Neuronal stem cell (in vitro differentiated cells): ENCODE data around the gene NME2.

Source experiments
- DNase-seq: peaks from one replicate; pipeline ENCODE4 v3.0.0-alpha.2; 2013; ENCODE audit warnings: low spot score
- H2AFZ ChIP-seq: one replicate; pipeline ENCODE4 v1.6.1; 2013; ENCODE audit warnings: mild to moderate bottlenecking, low read length, inconsistent platforms
- H2AK5ac ChIP-seq: 2 replicates; pipeline ENCODE4 v1.6.1; 2013; ENCODE audit warnings: low read depth, mild to moderate bottlenecking, inconsistent platforms, low read length, moderate library complexity, mixed read lengths
- H2BK120ac ChIP-seq: 2 replicates; pipeline ENCODE4 v1.6.1; 2013; ENCODE audit warnings: low read depth, mild to moderate bottlenecking, inconsistent platforms, low read length, moderate library complexity, mixed read lengths
- H2BK12ac ChIP-seq: one replicate; pipeline ENCODE4 v1.6.1; 2013; ENCODE audit warnings: low read length, inconsistent platforms
- H2BK15ac ChIP-seq: 2 replicates; pipeline ENCODE4 v1.6.1; 2013; ENCODE audit warnings: mild to moderate bottlenecking, low read length, inconsistent platforms, mixed read lengths
- H2BK5ac ChIP-seq: one replicate; pipeline ENCODE4 v1.6.1; 2013; ENCODE audit warnings: inconsistent platforms, mild to moderate bottlenecking, low read length, moderate library complexity
- H3K14ac ChIP-seq: one replicate; pipeline ENCODE4 v1.6.1; 2013; ENCODE audit warnings: low read length, inconsistent platforms
- H3K18ac ChIP-seq: 2 replicates; pipeline ENCODE4 v1.6.1; 2013; ENCODE audit warnings: low read length, inconsistent platforms
- H3K23ac ChIP-seq: 2 replicates; pipeline ENCODE4 v1.6.1; 2013; ENCODE audit warnings: low read depth, mild to moderate bottlenecking, mixed read lengths, low read length, inconsistent platforms; ENCODE audit not compliant: poor library complexity
- H3K27ac ChIP-seq: replicated peaks from 3 replicates; pipeline ENCODE4 v1.5.1; 2013; ENCODE audit warnings: low read length, inconsistent platforms
- H3K27me3 ChIP-seq, 3 experiments: 2 replicates each; pipeline ENCODE4 v1.6.1; 2013; ENCODE audit warnings: low read length in 3 of 3, mild to moderate bottlenecking in 2 of 3, inconsistent platforms in 1 of 3, low read depth in 1 of 3, mixed read lengths in 1 of 3, moderate library complexity in 1 of 3; ENCODE audit not compliant: control insufficient read depth in 3 of 3, insufficient read depth in 3 of 3
- H3K36me3 ChIP-seq, 2 donors: replicated peaks in 1 of 2; 2 replicates each; pipeline ENCODE4 v1.6.1; 2013; ENCODE audit warnings: low read length in 2 of 2; ENCODE audit not compliant: control insufficient read depth in 2 of 2, insufficient read depth in 2 of 2
- H3K4ac ChIP-seq: 2 replicates; pipeline ENCODE4 v1.6.1; 2013; ENCODE audit warnings: inconsistent platforms, mild to moderate bottlenecking, low read length, moderate library complexity
- H3K4me1 ChIP-seq, 2 donors: 1 replicate in 1 of 2; 2 replicates in 1 of 2; pipeline ENCODE4 v1.6.1; 2013; ENCODE audit warnings: low read length in 2 of 2, low read depth in 1 of 2; ENCODE audit not compliant: control insufficient read depth in 2 of 2, insufficient read depth in 1 of 2
- H3K4me2 ChIP-seq: one replicate; pipeline ENCODE4 v1.6.1; 2013; ENCODE audit warnings: mild to moderate bottlenecking, low read length, inconsistent platforms; ENCODE audit not compliant: insufficient read depth, poor library complexity, severe bottlenecking
- H3K4me3 ChIP-seq, 2 donors: 2 replicates each; pipeline ENCODE4 v1.5.1; 2013; ENCODE audit warnings: low read length in 2 of 2, mild to moderate bottlenecking in 2 of 2, inconsistent platforms in 1 of 2, moderate library complexity in 1 of 2
- H3K79me1 ChIP-seq: one replicate; pipeline ENCODE4 v1.6.1; 2013; ENCODE audit warnings: low read depth, mild to moderate bottlenecking, inconsistent platforms, low read length, moderate library complexity
- H3K9ac ChIP-seq: one replicate; pipeline ENCODE4 v1.6.1; 2013; ENCODE audit warnings: mild to moderate bottlenecking, low read depth, low read length, inconsistent platforms; ENCODE audit not compliant: poor library complexity
- H3K9me3 ChIP-seq, 2 donors: replicated peaks in 1 of 2; 2 replicates each; pipeline versions ENCODE3 to v1.6.1; 2013; ENCODE audit warnings: low read length in 2 of 2, mild to moderate bottlenecking in 2 of 2, inconsistent platforms in 1 of 2, low read depth in 1 of 2, mixed read lengths in 1 of 2, moderate library complexity in 1 of 2; ENCODE audit not compliant: control insufficient read depth in 2 of 2, insufficient read depth in 1 of 2
- H4K8ac ChIP-seq: one replicate; pipeline ENCODE4 v1.6.1; 2013; ENCODE audit warnings: low read depth, mild to moderate bottlenecking, inconsistent platforms, low read length, moderate library complexity
- H4K91ac ChIP-seq: one replicate; pipeline ENCODE4 v1.6.1; 2013; ENCODE audit warnings: low read length, low read depth, mild to moderate bottlenecking, inconsistent platforms; ENCODE audit not compliant: poor library complexity
- WGBS, 2 donors: extraction: QIAGEN DNeasy Blood & Tissue Kit; methylation state at CpG; one replicate each; pipeline ENCODE4 v1.1.7; 2013; ENCODE audit warnings: missing lambda C conversion rate in 2 of 2, mixed read lengths in 1 of 2; ENCODE audit not compliant: insufficient read length in 2 of 2, insufficient replicate concordance in 1 of 2; ENCODE audit errors: extremely low coverage in 2 of 2; 5-methylcytosine and 5-hydroxymethylcytosine counted together

Gene NME2

GRCh38 chr17:51189162-51189561 lies 23.0 kb downstream of the NME2 start:
- Histone ChIP-seq H3K4me2 (no peak overlapping the region), H2BK15ac (no peak overlapping the region), H3K36me3 (peaks cover 20 to 95% of the 10 kb centered on the region in 2 donors), H3K4me1 (no peaks in the 10 kb centered on the region), H2AFZ (no peak overlapping the region), H3K27ac (no peak overlapping the region), H3K23ac (no peak overlapping the region), H3K9ac (no peak overlapping the region), H4K8ac (no peak overlapping the region), H2BK5ac (no peak overlapping the region), H3K4me3 (no peak overlapping the region), H3K18ac (no peak overlapping the region), H4K91ac (no peak overlapping the region), H3K79me1 (no peaks in the 10 kb centered on the region), H3K27me3 (no peaks in the 10 kb centered on the region), H2BK12ac (no peak overlapping the region), H2BK120ac (no peak overlapping the region), H3K4ac (no peak overlapping the region), H2AK5ac (no peak overlapping the region), H3K9me3 (no peaks in the 10 kb centered on the region), H3K14ac (no peak overlapping the region)
- no peak for DNase-seq

DNA sequence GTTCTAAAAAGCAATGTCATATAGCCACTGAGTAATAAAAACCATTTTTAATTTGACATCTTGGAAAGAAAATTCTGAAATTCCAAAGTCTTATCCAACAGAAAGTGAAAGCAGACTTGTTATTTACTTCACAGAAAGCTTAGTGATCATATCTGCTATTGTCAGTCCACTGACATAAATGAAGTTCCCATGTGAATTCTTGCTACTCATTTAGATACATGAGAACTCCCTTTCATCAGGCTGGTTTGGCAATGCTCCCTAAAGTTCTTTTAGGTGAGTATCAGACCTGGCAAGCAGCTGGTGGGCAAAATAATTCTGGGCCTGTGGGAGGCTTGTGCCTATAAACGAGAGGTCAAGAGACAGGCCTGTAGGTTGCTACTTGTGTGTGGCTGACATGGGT lies 23.4 kb downstream of the NME2 start:
- Histone ChIP-seq H3K27ac (no peak overlapping the region), H2BK15ac (no peak overlapping the region), H3K18ac (no peak overlapping the region), H3K4me1 (no peaks in the 10 kb centered on the region), H3K27me3 (no peaks in the 10 kb centered on the region), H3K9ac (no peak overlapping the region), H4K8ac (no peak overlapping the region), H2AFZ (no peak overlapping the region), H4K91ac (no peak overlapping the region), H3K14ac (no peak overlapping the region), H2BK12ac (no peak overlapping the region), H3K79me1 (no peaks in the 10 kb centered on the region), H3K4me3 (no peak overlapping the region), H3K4me2 (no peak overlapping the region), H2BK5ac (no peak overlapping the region), H2BK120ac (no peak overlapping the region), H3K23ac (no peak overlapping the region), H2AK5ac (no peak overlapping the region), H3K36me3 (peaks cover 21 to 95% of the 10 kb centered on the region in 2 donors), H3K9me3 (no peaks in the 10 kb centered on the region), H3K4ac (no peak overlapping the region)
- no CpG with 5 or more reads among the region's 1 CpG for WGBS, 2 donors
- DNase-seq, result no peak

GRCh38 chr17:51191895-51192294 lies 25.7 kb downstream of the NME2 start:
- Histone ChIP-seq H3K36me3 (peaks cover 22 to 93% of the 10 kb centered on the region in 2 donors), H2AFZ (no peak overlapping the region)

DNA sequence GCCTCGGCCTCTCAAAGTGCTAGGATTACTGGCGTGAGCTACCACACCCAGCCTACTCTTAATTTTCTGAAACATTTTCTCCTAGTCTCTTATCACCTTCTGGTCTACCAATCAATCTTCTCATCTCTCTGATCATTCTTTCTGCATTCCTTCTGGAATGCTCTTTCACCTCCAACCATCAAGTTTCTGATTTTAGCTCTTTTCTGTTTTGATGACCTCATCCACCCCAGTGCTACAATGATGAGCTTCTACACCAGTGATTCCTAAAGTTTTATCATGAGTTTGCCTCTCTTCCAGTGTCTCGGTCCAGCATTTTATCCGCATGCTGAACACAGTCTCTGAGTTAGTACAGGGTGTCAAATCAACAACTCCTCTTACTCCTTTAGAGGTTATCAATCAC lies 31.5 kb downstream of the NME2 start:
- H3K36me3 ChIP-seq, result peaks cover 27 to 94% of the 10 kb centered on the region in 2 donors

More at GRCh38 chr17:51191895-51192294, 25.7 kb downstream of the NME2 start:
- no peaks in the 10 kb centered on the region for H3K79me1 ChIP-seq
- H2BK12ac ChIP-seq, result no peak overlapping the region
- H2AK5ac ChIP-seq, result no peak overlapping the region
- no peak overlapping the region for H3K4me3 ChIP-seq
- no peak overlapping the region for H3K23ac ChIP-seq
- no CpG with 5 or more reads among the region's 2 CpGs for WGBS, 2 donors
- no peaks in the 10 kb centered on the region for H3K4me1 ChIP-seq
- no peaks in the 10 kb centered on the region for H3K9me3 ChIP-seq
- H2BK15ac ChIP-seq, result no peak overlapping the region
- no peak overlapping the region for H3K27ac ChIP-seq
- no peak overlapping the region for H3K18ac ChIP-seq
- H3K9ac ChIP-seq, result no peak overlapping the region
- H3K14ac ChIP-seq, result no peak overlapping the region
- H2BK5ac ChIP-seq, result no peak overlapping the region
- H2BK120ac ChIP-seq, result no peak overlapping the region
- H4K8ac ChIP-seq, result no peak overlapping the region
- no peaks in the 10 kb centered on the region for H3K27me3 ChIP-seq
- H3K4ac ChIP-seq, result no peak overlapping the region
- H3K4me2 ChIP-seq, result no peak overlapping the region
- DNase-seq, result no peak
- H4K91ac ChIP-seq, result no peak overlapping the region

More for the DNA sequence above, 31.5 kb downstream of the NME2 start:
- Histone ChIP-seq H3K27me3 (no peaks in the 10 kb centered on the region), H4K8ac (no peak overlapping the region), H3K9me3 (no peaks in the 10 kb centered on the region), H2AFZ (no peak overlapping the region), H3K27ac (no peak overlapping the region), H3K14ac (no peak overlapping the region), H3K4me3 (no peak overlapping the region), H3K79me1 (no peaks in the 10 kb centered on the region), H3K4me1 (no peaks in the 10 kb centered on the region), H2BK15ac (no peak overlapping the region), H4K91ac (no peak overlapping the region), H3K4ac (no peak overlapping the region), H3K23ac (no peak overlapping the region), H2AK5ac (no peak overlapping the region), H2BK120ac (no peak overlapping the region), H3K18ac (no peak overlapping the region), H2BK12ac (no peak overlapping the region), H2BK5ac (no peak overlapping the region), H3K9ac (no peak overlapping the region), H3K4me2 (no peak overlapping the region)
- WGBS, 2 donors, result no CpG with 5 or more reads among the region's 4 CpGs
- DNase-seq, result no peak
